ENCODE data around the gene ADGRG4.

DNA sequence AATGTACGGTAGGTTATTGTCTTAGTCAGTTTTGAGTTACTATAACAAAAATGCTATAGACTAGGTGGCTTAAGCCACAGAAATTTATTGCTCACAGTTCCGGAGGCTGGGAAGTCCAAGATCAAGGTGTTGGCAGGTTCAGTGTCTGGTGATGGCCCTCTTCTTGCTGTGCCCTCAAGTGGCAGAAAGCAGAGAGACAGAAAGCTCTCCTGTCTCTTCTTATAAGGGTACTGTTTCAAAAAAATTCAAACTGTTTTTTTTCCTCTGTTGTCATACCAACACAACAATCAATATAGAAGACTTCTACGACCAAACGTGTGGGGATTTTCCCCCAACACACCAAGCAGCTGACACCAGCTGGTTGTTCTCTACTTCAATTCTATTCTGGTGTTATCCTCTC is 53.4 kb downstream of the ADGRG4 start:
- TF ChIP-seq, protein P1, sequence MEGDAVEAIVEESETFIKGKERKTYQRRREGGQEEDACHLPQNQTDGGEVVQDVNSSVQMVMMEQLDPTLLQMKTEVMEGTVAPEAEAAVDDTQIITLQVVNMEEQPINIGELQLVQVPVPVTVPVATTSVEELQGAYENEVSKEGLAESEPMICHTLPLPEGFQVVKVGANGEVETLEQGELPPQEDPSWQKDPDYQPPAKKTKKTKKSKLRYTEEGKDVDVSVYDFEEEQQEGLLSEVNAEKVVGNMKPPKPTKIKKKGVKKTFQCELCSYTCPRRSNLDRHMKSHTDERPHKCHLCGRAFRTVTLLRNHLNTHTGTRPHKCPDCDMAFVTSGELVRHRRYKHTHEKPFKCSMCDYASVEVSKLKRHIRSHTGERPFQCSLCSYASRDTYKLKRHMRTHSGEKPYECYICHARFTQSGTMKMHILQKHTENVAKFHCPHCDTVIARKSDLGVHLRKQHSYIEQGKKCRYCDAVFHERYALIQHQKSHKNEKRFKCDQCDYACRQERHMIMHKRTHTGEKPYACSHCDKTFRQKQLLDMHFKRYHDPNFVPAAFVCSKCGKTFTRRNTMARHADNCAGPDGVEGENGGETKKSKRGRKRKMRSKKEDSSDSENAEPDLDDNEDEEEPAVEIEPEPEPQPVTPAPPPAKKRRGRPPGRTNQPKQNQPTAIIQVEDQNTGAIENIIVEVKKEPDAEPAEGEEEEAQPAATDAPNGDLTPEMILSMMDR (IDR thresholded peaks at IDR 0.05): no peak
- no peak for TF ChIP-seq ZFX (IDR thresholded peaks at IDR 0.05; ENCODE audit: borderline replicate concordance)

All from 22Rv1 (cell line).